H1 (cell line): ENCODE measurements around the gene DNMT3L. TPM values are rescaled to one million over a fixed set of nuclear protein-coding genes. Genes with fewer than 3 reads are reported as not detected.

Experiments
- CTCF ChIA-PET: fragments of 300-600 bp; sonication (Branson Sonifier 250); formaldehyde crosslinking; loops from one replicate; lab custom pipeline; 2021; ENCODE audit not compliant: partially characterized antibody; lab: Charles Lee
- POLR2A ChIA-PET: fragments of 300-600 bp; sonication (Branson Sonifier 250); formaldehyde crosslinking; loops from one replicate; lab custom pipeline; 2021; ENCODE audit warnings: inconsistent platforms; ENCODE audit not compliant: partially characterized antibody; lab: Charles Lee
- DNase-seq, 2 experiments: peaks; one replicate each; pipeline versions ENCODE4 v3.0.0 to v3.0.0-alpha.2; 2010 to 2022; ENCODE audit warnings: low spot score in 2 of 2, low read depth in 1 of 2, mixed read lengths in 1 of 2
- FAIRE-seq: peaks from 2 replicates; lab custom pipeline; 2011; peaks lifted over from hg19 to GRCh38; lab: Jason Lieb, UNC
- H2AFZ ChIP-seq: 2 replicates; pipeline ENCODE4 v1.8.1; 2012; ENCODE audit warnings: low read length, inconsistent platforms
- H2AK5ac ChIP-seq: 2 replicates; pipeline ENCODE4 v1.6.1; 2013; ENCODE audit warnings: low read depth, low read length
- H2BK120ac ChIP-seq: replicated peaks from 2 replicates; pipeline ENCODE3; 2013; ENCODE audit warnings: low read depth, low read length, inconsistent platforms
- H2BK12ac ChIP-seq: 2 replicates; pipeline ENCODE4 v1.6.1; 2013; ENCODE audit warnings: low read depth, low read length
- H2BK15ac ChIP-seq: 2 replicates; pipeline ENCODE4 v1.6.1; 2013; ENCODE audit warnings: low read length
- H2BK20ac ChIP-seq: 2 replicates; pipeline ENCODE4 v1.6.1; 2013; ENCODE audit warnings: low read length
- H2BK5ac ChIP-seq: 2 replicates; pipeline ENCODE4 v1.6.1; 2013; ENCODE audit warnings: low read depth, low read length
- H3K14ac ChIP-seq: 2 replicates; pipeline ENCODE4 v1.6.1; 2013; ENCODE audit warnings: inconsistent platforms; ENCODE audit not compliant: insufficient read length
- H3K18ac ChIP-seq: 2 replicates; pipeline ENCODE4 v1.6.1; 2013; ENCODE audit warnings: low read length; ENCODE audit errors: extremely low read depth
- H3K23ac ChIP-seq: 2 replicates; pipeline ENCODE4 v1.6.1; 2013; ENCODE audit warnings: inconsistent platforms; ENCODE audit not compliant: insufficient read length
- H3K23me2 ChIP-seq: 2 replicates; pipeline ENCODE4 v1.6.1; 2013; ENCODE audit warnings: low read depth, low read length
- H3K27ac ChIP-seq: 2 replicates; pipeline ENCODE4 v1.6.1; 2011; ENCODE audit warnings: low read depth, low read length, inconsistent platforms
- H3K27me3 ChIP-seq, 4 experiments: replicated peaks in 1 of 4; 1 replicate in 1 of 4; 2 replicates in 3 of 4; pipeline versions ENCODE4 v1.6.1 to v1.8.1; 2011 to 2013; ENCODE audit warnings: low read length in 3 of 4, mild to moderate bottlenecking in 3 of 4, inconsistent platforms in 2 of 4, mixed read lengths in 2 of 4, moderate library complexity in 1 of 4; ENCODE audit not compliant: control insufficient read depth in 3 of 4, insufficient read depth in 3 of 4; ENCODE audit errors: extremely low read depth in 1 of 4
- H3K36me3 ChIP-seq, 4 experiments: 2 replicates each; pipeline versions ENCODE4 v1.6.1 to v1.8.1; 2011 to 2013; ENCODE audit warnings: mild to moderate bottlenecking in 4 of 4, low read length in 3 of 4, moderate library complexity in 2 of 4, control low read depth in 1 of 4, inconsistent platforms in 1 of 4; ENCODE audit not compliant: insufficient read depth in 4 of 4, control insufficient read depth in 2 of 4
- H3K4ac ChIP-seq: replicated peaks from 2 replicates; pipeline ENCODE3; 2013; ENCODE audit warnings: low read length, low read depth, mixed read lengths, inconsistent platforms; ENCODE audit not compliant: insufficient read length
- H3K4me1 ChIP-seq, 4 experiments: replicated peaks in 1 of 4; 1 replicate in 1 of 4; 2 replicates in 3 of 4; pipeline versions ENCODE4 v1.6.1 to v1.8.1; 2011 to 2013; ENCODE audit warnings: low read length in 3 of 4, inconsistent platforms in 2 of 4, mixed read lengths in 1 of 4; ENCODE audit not compliant: insufficient read depth in 4 of 4, control insufficient read depth in 3 of 4
- H3K4me2 ChIP-seq, 2 experiments: 2 replicates each; pipeline versions ENCODE4 v1.6.1 to v1.8.1; 2011 to 2013; ENCODE audit warnings: low read depth in 2 of 2, low read length in 2 of 2, control low read depth in 1 of 2, inconsistent platforms in 1 of 2, mild to moderate bottlenecking in 1 of 2; ENCODE audit not compliant: insufficient read depth in 1 of 2
- H3K4me3 ChIP-seq, 4 experiments: fragments of 200-600, 300-600 bp in 1 of 4; sonication (generic), shearing (Covaris generic), sonication (Bioruptor Twin) in 1 of 4; 2 replicates each; pipeline versions ENCODE4 v1.5.1 to v1.8.1; 2011 to 2016; ENCODE audit warnings: low read length in 4 of 4, low read depth in 3 of 4, control low read depth in 2 of 4, inconsistent platforms in 2 of 4, mild to moderate bottlenecking in 2 of 4, mixed read lengths in 1 of 4, moderate library complexity in 1 of 4; ENCODE audit not compliant: insufficient read depth in 2 of 4; ENCODE audit errors: extremely low read depth in 1 of 4
- H3K56ac ChIP-seq: replicated peaks from 2 replicates; pipeline ENCODE3; 2013; ENCODE audit warnings: low read depth, mild to moderate bottlenecking, mixed read lengths, low read length, inconsistent platforms; ENCODE audit not compliant: insufficient read length
- H3K79me1 ChIP-seq: 2 replicates; pipeline ENCODE4 v1.6.1; 2013; ENCODE audit warnings: low read depth, low read length, control low read depth
- H3K79me2 ChIP-seq, 2 experiments: 2 replicates each; pipeline versions ENCODE4 v1.6.1 to v1.8.1; 2012 to 2013; ENCODE audit warnings: low read length in 2 of 2, mild to moderate bottlenecking in 2 of 2, inconsistent platforms in 1 of 2; ENCODE audit not compliant: insufficient read depth in 2 of 2, control insufficient read depth in 1 of 2
- H3K9ac ChIP-seq, 4 experiments: replicated peaks in 1 of 4; 1 replicate in 1 of 4; 2 replicates in 3 of 4; pipeline versions ENCODE4 v1.6.1 to v1.8.1; 2011 to 2013; ENCODE audit warnings: low read depth in 3 of 4, low read length in 3 of 4, control low read depth in 2 of 4, mild to moderate bottlenecking in 2 of 4, moderate library complexity in 2 of 4, inconsistent platforms in 1 of 4; ENCODE audit errors: extremely low read depth in 1 of 4
- H3K9me3 ChIP-seq, 2 experiments: 2 replicates each; pipeline versions ENCODE4 v1.6.1 to v1.8.1; 2012 to 2013; ENCODE audit warnings: mild to moderate bottlenecking in 2 of 2, moderate library complexity in 2 of 2, control low read depth in 1 of 2, inconsistent platforms in 1 of 2, low read depth in 1 of 2, low read length in 1 of 2, mixed read lengths in 1 of 2; ENCODE audit not compliant: insufficient read depth in 2 of 2
- H4K20me1 ChIP-seq, 2 experiments: replicated peaks in 1 of 2; 2 replicates each; pipeline versions ENCODE3 to v1.8.1; 2011 to 2013; ENCODE audit warnings: inconsistent platforms in 2 of 2, low read length in 2 of 2, mild to moderate bottlenecking in 1 of 2; ENCODE audit not compliant: insufficient read depth in 2 of 2, control insufficient read depth in 1 of 2
- H4K5ac ChIP-seq: 2 replicates; pipeline ENCODE4 v1.6.1; 2013; ENCODE audit warnings: low read length, low read depth, mixed read lengths, inconsistent platforms; ENCODE audit not compliant: insufficient read length
- H4K8ac ChIP-seq: 2 replicates; pipeline ENCODE4 v1.8.0; 2013; ENCODE audit warnings: mild to moderate bottlenecking, moderate library complexity, low read length, inconsistent platforms; ENCODE audit not compliant: insufficient read depth; ENCODE audit errors: extremely low read depth
- H4K91ac ChIP-seq: replicated peaks from 2 replicates; pipeline ENCODE3; 2013; ENCODE audit warnings: low read length, mixed read lengths, inconsistent platforms; ENCODE audit not compliant: insufficient read length
- EGR1 ChIP-seq: IDR thresholded peaks from 2 replicates; pipeline ENCODE4 v1.6.1; 2011; ENCODE audit warnings: low read depth, low read length, borderline replicate concordance
- KDM1A ChIP-seq: fragments of 200-600, 300-600 bp; sonication (generic); IDR thresholded peaks from 2 replicates; pipeline ENCODE4 v1.7.1; 2016; ENCODE audit warnings: mild to moderate bottlenecking, low read length, borderline replicate concordance
- WGBS, 2 experiments: shearing (Covaris generic) in 1 of 2; methylation state at CpG; one replicate each; pipeline versions ENCODE4 v1.1.6 to v1.1.7; 2013 to 2015; ENCODE audit warnings: low lambda C conversion rate in 2 of 2, mixed read lengths in 2 of 2, inconsistent platforms in 1 of 2, low coverage in 1 of 2, missing lambda C conversion rate in 1 of 2; ENCODE audit not compliant: insufficient replicate concordance in 2 of 2, insufficient coverage in 1 of 2, insufficient read length in 1 of 2; ENCODE audit errors: extremely low coverage in 1 of 2, missing lambda C conversion rate in 1 of 2; 5-methylcytosine and 5-hydroxymethylcytosine counted together
- polyA plus RNA-seq, 7 experiments: library from polyadenylated mRNA; depleted of rRNA in 3 of 7; stranded (reverse) in 5 of 7; unstranded in 2 of 7; fragments of >200 nt in 5 of 7; fragments of 200-250 nt in 2 of 7; gene quantifications; 1 replicate in 5 of 7; 2 replicates in 1 of 7; 4 replicates in 1 of 7; pipeline versions ENCODE4 v1.2.1 to v1.2.3, GENCODE V29; 2011 to 2013; ENCODE audit warnings: missing spikeins in 2 of 7, mixed read lengths in 2 of 7
- total RNA-seq: library from RNA; stranded (reverse); fragmentation: NEBNext Ultra II Directional; extraction: Animal tissue kit (Norgen Biotek cat#: 25700); gene quantifications from 2 replicates; pipeline ENCODE4 v1.2.1, GENCODE V29; 2021

DNMT3L gene
- total and polyA plus RNA-seq, 2 of the 8 experiments (the other 6 are each of a cell fraction or from before 2014, with no cell fraction given): 0.06 TPM; not detected in 1

- Histone ChIP-seq H3K79me2 (peaks cover 0 to 3% of the 10 kb centered on the region in 2 experiments; a peak in 1 of 4 replicates), H2BK15ac (no peak overlapping the region), H3K9me3 (no peaks in the 10 kb centered on the region), H4K91ac (no peak overlapping the region), H2BK12ac (no peak overlapping the region), H4K5ac (no peak overlapping the region), H3K4me1 (peaks cover 0 to 16% (median 5%) of the 10 kb centered on the region in 4 experiments; a peak in 5 of 7 replicates), H3K79me1 (peaks cover 6% of the 10 kb centered on the region; the same call in 1 of the 2 replicates), H3K14ac (no peak overlapping the region), H2AK5ac (no peak overlapping the region), H3K36me3 (no peaks in the 10 kb centered on the region), H3K23ac (no peak overlapping the region), H2AFZ (no peak overlapping the region), H3K27ac (no peak overlapping the region), H2BK20ac (no peak overlapping the region), H2BK5ac (no peak overlapping the region), H4K8ac (no peak overlapping the region), H4K20me1 (peaks cover 6 to 9% of the 10 kb centered on the region in 2 experiments), H3K9ac (no peak overlapping the region), H3K4me2 (no peak overlapping the region; a peak in 1 of 4 replicates), H3K27me3 (peaks cover 0 to 3% (median 0%) of the 10 kb centered on the region in 4 experiments; a peak in 2 of 7 replicates), H3K4me3 (no peak overlapping the region), H2BK120ac (no peak overlapping the region), H3K56ac (no peak overlapping the region), H3K4ac (no peak overlapping the region), H3K18ac (no peak overlapping the region), H3K23me2 (peaks cover 12% of the 10 kb centered on the region; the same call in 1 of the 2 replicates)
- DNase-seq (no peak), FAIRE-seq (no peak)
- 97% methylated on average over 2 of the region's 2 CpGs; no CpG with 5 or more reads in 1 of the 2 experiments for whole genome bisulfite sequencing, 2 experiments
- CTCF ChIA-PET: interaction anchor here (0.6 to 5.0 kb wide), 15 partner anchors 8 to 305 kb away, joined by 3 to 53 read pairs (median 6); partner anchors contain the start of gene AIRE
- TF ChIP-seq EGR1 (no peak), KDM1A (peak; percentile 49; the same call in 1 of the 2 replicates)
- POLR2A ChIA-PET: no interaction called here
Measured at GRCh38 chr21:44298301-44298700, 36.6 kb upstream of the DNMT3L start.
